Stimulated activated CD4-positive, alpha-beta T cell treated with anti-CD3 and anti-CD28 coated beads, Interleukin-2, amount 100 ng/mL, for 4 hours (primary cell): ENCODE measurements around the gene FOXN4.
"Not testable (repeated sequence)": the region's sequence is repeated elsewhere in the genome, so short reads cannot be mapped to it uniquely, and the experiment has no call there.

ENCODE experiments used
- DNase-seq: peaks from one replicate; pipeline ENCODE4 v3.0.0-alpha.2; 2020; ENCODE audit warnings: low read depth

FOXN4 gene

GRCh38 chr12:109308534-109309380, at the start of gene FOXN4:
Gene FOXN4 (minus strand): TSS chr12:109309284. CDS start chr12:109308321, 963 bp downstream.
- no peak for DNase-seq

GRCh38 chr12:109358154-109358869, 49.2 kb upstream of the FOXN4 start:
- no peak for DNase-seq

- no peak for DNase-seq
These were observed 47.9 kb upstream of the FOXN4 start for GRCh38 chr12:109357032-109357431.

- DNase-seq = no peak
These were observed 47.5 kb upstream of the FOXN4 start for GRCh38 chr12:109356577-109356976.

- no peak for DNase-seq
These were observed 43.1 kb upstream of the FOXN4 start for GRCh38 chr12:109352184-109352583.

- no peak for DNase-seq
These were observed 38.5 kb upstream of the FOXN4 start, which contains the start of gene MYO1H for GRCh38 chr12:109347589-109347988. Gene MYO1H (plus strand): TSS chr12:109347900. CDS start chr12:109347961, 61 bp downstream.

GRCh38 chr12:109346920-109347319, 37.8 kb upstream of the FOXN4 start:
- DNase-seq = no peak

- DNase-seq = no peak
These were observed 36.3 kb upstream of the FOXN4 start for GRCh38 chr12:109345428-109345827.

GRCh38 chr12:109343677-109344076, 34.6 kb upstream of the FOXN4 start:
- DNase-seq = no peak

- DNase-seq = no peak
These were observed 27.5 kb upstream of the FOXN4 start for GRCh38 chr12:109336593-109336992.

GRCh38 chr12:109334887-109335286, 25.8 kb upstream of the FOXN4 start:
- no peak for DNase-seq

GRCh38 chr12:109331301-109331952, 22.3 kb upstream of the FOXN4 start:
- no peak for DNase-seq

- DNase-seq = no peak
These were observed 21.5 kb upstream of the FOXN4 start for GRCh38 chr12:109330282-109331230.

GRCh38 chr12:109329686-109330085, 20.6 kb upstream of the FOXN4 start:
- DNase-seq = no peak

- DNase-seq = no peak
These were observed 19.9 kb upstream of the FOXN4 start for GRCh38 chr12:109329003-109329402.

GRCh38 chr12:109321294-109321693, 12.2 kb upstream of the FOXN4 start:
- DNase-seq = not testable (repeated sequence)

- no peak for DNase-seq
These were observed 1.4 kb upstream of the FOXN4 start for GRCh38 chr12:109310247-109311125.

GRCh38 chr12:109309381-109310246, 530 bp upstream of the FOXN4 start:
- no peak for DNase-seq

- no peak for DNase-seq
These were observed 2.0 kb downstream of the FOXN4 start for GRCh38 chr12:109307051-109307450.
